Mesothelial cell of epicardium (in vitro differentiated cells): ENCODE data around the gene APRT. TPM values are rescaled to one million over a fixed set of nuclear protein-coding genes. Genes with fewer than 3 reads are reported as not detected.

ENCODE experiments used
- DNase-seq, 2 experiments: peaks; one replicate each; pipeline ENCODE4 v3.0.0; 2021; ENCODE audit warnings: low spot score in 2 of 2; ENCODE audit not compliant: unreplicated experiment in 2 of 2
- H3K27ac Mint-ChIP-seq: 2 replicates; pipeline ENCODE4 v1.8.0; 2021; ENCODE audit warnings: mixed read lengths
- H3K27me3 Mint-ChIP-seq: 2 replicates; pipeline ENCODE4 v1.8.0; 2021; ENCODE audit warnings: low read depth, mixed read lengths
- H3K36me3 Mint-ChIP-seq: 2 replicates; pipeline ENCODE4 v1.8.0; 2021; ENCODE audit warnings: mixed read lengths
- H3K4me1 Mint-ChIP-seq: 2 replicates; pipeline ENCODE4 v1.8.0; 2021; ENCODE audit warnings: mixed read lengths
- H3K4me3 Mint-ChIP-seq: 2 replicates; pipeline ENCODE4 v1.8.0; 2021; ENCODE audit warnings: mild to moderate bottlenecking, moderate library complexity, mixed read lengths
- H3K9me3 Mint-ChIP-seq: 2 replicates; pipeline ENCODE4 v1.8.0; 2021; ENCODE audit warnings: mixed read lengths
- CTCF ChIP-seq: fragments of 200-600 bp; sonication (generic); IDR thresholded peaks from one replicate; pipeline ENCODE4 v1.5.0; 2021; ENCODE audit warnings: antibody characterized with exemption; ENCODE audit not compliant: unreplicated experiment
- total RNA-seq: library from RNA; stranded (reverse); gene quantifications from 3 replicates; pipeline ENCODE4 v1.2.1, GENCODE V29; 2021

APRT gene
- total RNA-seq, 1 donor from 2014 or later = 96.2 TPM

GRCh38 chr16:88830783-88831182 is 19.1 kb upstream of the APRT start:
- peaks cover 4% of the 10 kb centered on the region for H3K36me3 Mint-ChIP-seq
- H3K27me3 Mint-ChIP-seq = no peaks in the 10 kb centered on the region
- TF ChIP-seq CTCF = no peak
- no peak overlapping the region for H3K27ac Mint-ChIP-seq
- H3K4me3 Mint-ChIP-seq = no peak overlapping the region
- H3K4me1 Mint-ChIP-seq = peaks cover 2% of the 10 kb centered on the region
- no peak for DNase-seq
- H3K9me3 Mint-ChIP-seq = no peaks in the 10 kb centered on the region

- H3K27ac Mint-ChIP-seq = no peak overlapping the region
- TF ChIP-seq CTCF = no peak
- peaks cover 4% of the 10 kb centered on the region for H3K36me3 Mint-ChIP-seq
- no peaks in the 10 kb centered on the region for H3K27me3 Mint-ChIP-seq
- H3K9me3 Mint-ChIP-seq = no peaks in the 10 kb centered on the region
- H3K4me3 Mint-ChIP-seq = no peak overlapping the region
- DNase-seq = no peak
- peaks cover 2% of the 10 kb centered on the region for H3K4me1 Mint-ChIP-seq
Observed at GRCh38 chr16:88830258-88830657, 18.5 kb upstream of the APRT start.

- H3K27me3 Mint-ChIP-seq = no peaks in the 10 kb centered on the region
- H3K4me3 Mint-ChIP-seq = no peak overlapping the region
- no peaks in the 10 kb centered on the region for H3K9me3 Mint-ChIP-seq
- no peak for DNase-seq
- peaks cover 2% of the 10 kb centered on the region for H3K4me1 Mint-ChIP-seq
- TF ChIP-seq CTCF = no peak
- H3K36me3 Mint-ChIP-seq = peaks cover 2% of the 10 kb centered on the region
- no peak overlapping the region for H3K27ac Mint-ChIP-seq
Observed at GRCh38 chr16:88828711-88829110, 17.0 kb upstream of the APRT start.

GRCh38 chr16:88827727-88828126 is 16.0 kb upstream of the APRT start:
- Mint-ChIP-seq H3K27ac (no peak overlapping the region), H3K36me3 (peaks cover 6% of the 10 kb centered on the region), H3K9me3 (no peaks in the 10 kb centered on the region), H3K27me3 (no peaks in the 10 kb centered on the region), H3K4me3 (no peak overlapping the region), H3K4me1 (peaks cover 2% of the 10 kb centered on the region)
- no peak for TF ChIP-seq CTCF
- no peak for DNase-seq

- H3K27ac Mint-ChIP-seq = no peak overlapping the region
- no peaks in the 10 kb centered on the region for H3K9me3 Mint-ChIP-seq
- DNase-seq = no peak
- H3K36me3 Mint-ChIP-seq = peaks cover 8% of the 10 kb centered on the region
- TF ChIP-seq CTCF = no peak
- no peaks in the 10 kb centered on the region for H3K27me3 Mint-ChIP-seq
- H3K4me1 Mint-ChIP-seq = peaks cover 2% of the 10 kb centered on the region
- H3K4me3 Mint-ChIP-seq = no peak overlapping the region
Observed at GRCh38 chr16:88826070-88826840, 14.5 kb upstream of the APRT start.
